HepG2 (cell line): Measurements from ENCODE around the gene IFT122.

ENCODE experiments used
- ASH2L ChIP-seq: fragments of 300-600, 200-600 bp; sonication (generic); IDR thresholded peaks from 2 replicates; pipeline ENCODE4 v1.7.0; 2017; ENCODE audit warnings: low read depth, mild to moderate bottlenecking, moderate library complexity, mixed read lengths, low read length; ENCODE audit not compliant: insufficient read length
- FOXP1 ChIP-seq, 2 experiments: fragments of 450-650 bp in 1 of 2; IDR thresholded peaks; 2 replicates each; pipeline ENCODE4 v1.6.1; 2017 to 2018; ENCODE audit warnings: antibody characterized with exemption in 1 of 2
- HHEX ChIP-seq: IDR thresholded peaks from 2 replicates; pipeline ENCODE4 v1.6.1; 2016; ENCODE audit warnings: control low read depth
- KDM2A ChIP-seq: sonication (generic); formaldehyde crosslinking; IDR thresholded peaks from 2 replicates; pipeline ENCODE4 v1.4.0; 2020; ENCODE audit warnings: low read depth, missing genetic modification reagents, borderline replicate concordance
- NR2C2 ChIP-seq: sonication (generic); formaldehyde crosslinking; IDR thresholded peaks from 2 replicates; pipeline ENCODE4 v1.4.0; 2020; ENCODE audit warnings: missing genetic modification reagents, mild to moderate bottlenecking, moderate library complexity, borderline replicate concordance
- TF ChIP-seq, protein P1 (sequence below): sonication (generic); formaldehyde crosslinking; IDR thresholded peaks from 2 replicates; pipeline ENCODE4 v1.5.0; 2020; ENCODE audit warnings: mild to moderate bottlenecking, missing genetic modification reagents, moderate library complexity
- TF ChIP-seq, protein P2 (sequence below): IDR thresholded peaks from 2 replicates; pipeline ENCODE4 v1.6.1; 2016; ENCODE audit warnings: low read depth, borderline replicate concordance
- TF ChIP-seq, protein P3 (sequence below): IDR thresholded peaks from 2 replicates; pipeline ENCODE4 v1.6.1; 2012; ENCODE audit warnings: inconsistent platforms
- TF ChIP-seq, protein P4 (sequence below): sonication (generic); formaldehyde crosslinking; IDR thresholded peaks from 2 replicates; pipeline ENCODE4 v1.4.0; 2020; ENCODE audit warnings: mild to moderate bottlenecking, missing genetic modification reagents

DNA sequence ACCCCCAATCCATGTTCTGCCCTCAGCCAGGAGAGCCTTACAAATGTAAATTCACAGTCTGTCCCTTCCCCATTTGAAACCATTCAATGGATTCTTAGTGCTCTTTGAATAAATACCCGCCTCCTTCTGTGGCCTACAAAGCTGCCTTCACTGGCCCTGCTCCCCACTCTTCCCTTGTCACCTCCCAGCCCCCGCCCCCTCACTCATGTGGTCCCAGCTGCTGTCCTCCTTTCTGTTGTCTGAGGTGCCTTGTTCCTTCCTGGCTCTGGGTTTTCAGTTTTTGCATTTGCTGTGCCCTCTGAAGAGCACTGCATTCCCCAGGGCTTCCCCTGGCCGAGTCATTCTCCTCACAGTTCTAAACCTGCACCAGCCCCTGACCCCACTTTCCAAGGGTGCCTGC is 14.8 kb upstream of the IFT122 start:
- TF ChIP-seq, protein P1, sequence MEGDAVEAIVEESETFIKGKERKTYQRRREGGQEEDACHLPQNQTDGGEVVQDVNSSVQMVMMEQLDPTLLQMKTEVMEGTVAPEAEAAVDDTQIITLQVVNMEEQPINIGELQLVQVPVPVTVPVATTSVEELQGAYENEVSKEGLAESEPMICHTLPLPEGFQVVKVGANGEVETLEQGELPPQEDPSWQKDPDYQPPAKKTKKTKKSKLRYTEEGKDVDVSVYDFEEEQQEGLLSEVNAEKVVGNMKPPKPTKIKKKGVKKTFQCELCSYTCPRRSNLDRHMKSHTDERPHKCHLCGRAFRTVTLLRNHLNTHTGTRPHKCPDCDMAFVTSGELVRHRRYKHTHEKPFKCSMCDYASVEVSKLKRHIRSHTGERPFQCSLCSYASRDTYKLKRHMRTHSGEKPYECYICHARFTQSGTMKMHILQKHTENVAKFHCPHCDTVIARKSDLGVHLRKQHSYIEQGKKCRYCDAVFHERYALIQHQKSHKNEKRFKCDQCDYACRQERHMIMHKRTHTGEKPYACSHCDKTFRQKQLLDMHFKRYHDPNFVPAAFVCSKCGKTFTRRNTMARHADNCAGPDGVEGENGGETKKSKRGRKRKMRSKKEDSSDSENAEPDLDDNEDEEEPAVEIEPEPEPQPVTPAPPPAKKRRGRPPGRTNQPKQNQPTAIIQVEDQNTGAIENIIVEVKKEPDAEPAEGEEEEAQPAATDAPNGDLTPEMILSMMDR (CRISPR knock-in tag): no peak
- TF ChIP-seq, protein P2, sequence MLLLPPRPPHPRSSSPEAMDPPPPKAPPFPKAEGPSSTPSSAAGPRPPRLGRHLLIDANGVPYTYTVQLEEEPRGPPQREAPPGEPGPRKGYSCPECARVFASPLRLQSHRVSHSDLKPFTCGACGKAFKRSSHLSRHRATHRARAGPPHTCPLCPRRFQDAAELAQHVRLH: no peak
- TF ChIP-seq, protein P3, sequence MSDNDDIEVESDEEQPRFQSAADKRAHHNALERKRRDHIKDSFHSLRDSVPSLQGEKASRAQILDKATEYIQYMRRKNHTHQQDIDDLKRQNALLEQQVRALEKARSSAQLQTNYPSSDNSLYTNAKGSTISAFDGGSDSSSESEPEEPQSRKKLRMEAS: no peak
- no peak for TF ChIP-seq KDM2A (CRISPR knock-in tag)
- TF ChIP-seq, protein P4, sequence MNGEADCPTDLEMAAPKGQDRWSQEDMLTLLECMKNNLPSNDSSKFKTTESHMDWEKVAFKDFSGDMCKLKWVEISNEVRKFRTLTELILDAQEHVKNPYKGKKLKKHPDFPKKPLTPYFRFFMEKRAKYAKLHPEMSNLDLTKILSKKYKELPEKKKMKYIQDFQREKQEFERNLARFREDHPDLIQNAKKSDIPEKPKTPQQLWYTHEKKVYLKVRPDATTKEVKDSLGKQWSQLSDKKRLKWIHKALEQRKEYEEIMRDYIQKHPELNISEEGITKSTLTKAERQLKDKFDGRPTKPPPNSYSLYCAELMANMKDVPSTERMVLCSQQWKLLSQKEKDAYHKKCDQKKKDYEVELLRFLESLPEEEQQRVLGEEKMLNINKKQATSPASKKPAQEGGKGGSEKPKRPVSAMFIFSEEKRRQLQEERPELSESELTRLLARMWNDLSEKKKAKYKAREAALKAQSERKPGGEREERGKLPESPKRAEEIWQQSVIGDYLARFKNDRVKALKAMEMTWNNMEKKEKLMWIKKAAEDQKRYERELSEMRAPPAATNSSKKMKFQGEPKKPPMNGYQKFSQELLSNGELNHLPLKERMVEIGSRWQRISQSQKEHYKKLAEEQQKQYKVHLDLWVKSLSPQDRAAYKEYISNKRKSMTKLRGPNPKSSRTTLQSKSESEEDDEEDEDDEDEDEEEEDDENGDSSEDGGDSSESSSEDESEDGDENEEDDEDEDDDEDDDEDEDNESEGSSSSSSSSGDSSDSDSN (CRISPR knock-in tag): no peak
- no peak for TF ChIP-seq NR2C2 (CRISPR knock-in tag)
- TF ChIP-seq ASH2L: no peak
- TF ChIP-seq HHEX: no peak
- TF ChIP-seq FOXP1 (IDR thresholded peaks at IDR 0.05): no peak
- TF ChIP-seq FOXP1 (CRISPR knock-in tag; IDR thresholded peaks at IDR 0.05): no peak
